H1 (cell line): ENCODE measurements around the gene RGS16. TPM values are rescaled to one million over a fixed set of nuclear protein-coding genes. Genes with fewer than 3 reads are reported as not detected.
A peak's percentile ranks its signal among the peaks of the same experiment; 100 is the strongest.

Experiments used
- CTCF ChIA-PET: fragments of 300-600 bp; sonication (Branson Sonifier 250); formaldehyde crosslinking; loops from one replicate; lab custom pipeline; 2021; ENCODE audit not compliant: partially characterized antibody; lab: Charles Lee
- POLR2A ChIA-PET: fragments of 300-600 bp; sonication (Branson Sonifier 250); formaldehyde crosslinking; loops from one replicate; lab custom pipeline; 2021; ENCODE audit warnings: inconsistent platforms; ENCODE audit not compliant: partially characterized antibody; lab: Charles Lee
- DNase-seq, 2 experiments: peaks; one replicate each; pipeline versions ENCODE4 v3.0.0 to v3.0.0-alpha.2; 2010 to 2022; ENCODE audit warnings: low spot score in 2 of 2, low read depth in 1 of 2, mixed read lengths in 1 of 2
- FAIRE-seq: peaks from 2 replicates; lab custom pipeline; 2011; peaks lifted over from hg19 to GRCh38; lab: Jason Lieb, UNC
- H2AFZ ChIP-seq: 2 replicates; pipeline ENCODE4 v1.8.1; 2012; ENCODE audit warnings: low read length, inconsistent platforms
- H2AK5ac ChIP-seq: 2 replicates; pipeline ENCODE4 v1.6.1; 2013; ENCODE audit warnings: low read depth, low read length
- H2BK120ac ChIP-seq: replicated peaks from 2 replicates; pipeline ENCODE3; 2013; ENCODE audit warnings: low read depth, low read length, inconsistent platforms
- H2BK12ac ChIP-seq: 2 replicates; pipeline ENCODE4 v1.6.1; 2013; ENCODE audit warnings: low read depth, low read length
- H2BK15ac ChIP-seq: 2 replicates; pipeline ENCODE4 v1.6.1; 2013; ENCODE audit warnings: low read length
- H2BK20ac ChIP-seq: 2 replicates; pipeline ENCODE4 v1.6.1; 2013; ENCODE audit warnings: low read length
- H2BK5ac ChIP-seq: 2 replicates; pipeline ENCODE4 v1.6.1; 2013; ENCODE audit warnings: low read depth, low read length
- H3K14ac ChIP-seq: 2 replicates; pipeline ENCODE4 v1.6.1; 2013; ENCODE audit warnings: inconsistent platforms; ENCODE audit not compliant: insufficient read length
- H3K18ac ChIP-seq: 2 replicates; pipeline ENCODE4 v1.6.1; 2013; ENCODE audit warnings: low read length; ENCODE audit errors: extremely low read depth
- H3K23ac ChIP-seq: 2 replicates; pipeline ENCODE4 v1.6.1; 2013; ENCODE audit warnings: inconsistent platforms; ENCODE audit not compliant: insufficient read length
- H3K23me2 ChIP-seq: 2 replicates; pipeline ENCODE4 v1.6.1; 2013; ENCODE audit warnings: low read depth, low read length
- H3K27ac ChIP-seq: 2 replicates; pipeline ENCODE4 v1.6.1; 2011; ENCODE audit warnings: low read depth, low read length, inconsistent platforms
- H3K27me3 ChIP-seq, 4 experiments: replicated peaks in 1 of 4; 1 replicate in 1 of 4; 2 replicates in 3 of 4; pipeline versions ENCODE4 v1.6.1 to v1.8.1; 2011 to 2013; ENCODE audit warnings: low read length in 3 of 4, mild to moderate bottlenecking in 3 of 4, inconsistent platforms in 2 of 4, mixed read lengths in 2 of 4, moderate library complexity in 1 of 4; ENCODE audit not compliant: control insufficient read depth in 3 of 4, insufficient read depth in 3 of 4; ENCODE audit errors: extremely low read depth in 1 of 4
- H3K36me3 ChIP-seq, 4 experiments: 2 replicates each; pipeline versions ENCODE4 v1.6.1 to v1.8.1; 2011 to 2013; ENCODE audit warnings: mild to moderate bottlenecking in 4 of 4, low read length in 3 of 4, moderate library complexity in 2 of 4, control low read depth in 1 of 4, inconsistent platforms in 1 of 4; ENCODE audit not compliant: insufficient read depth in 4 of 4, control insufficient read depth in 2 of 4
- H3K4ac ChIP-seq: replicated peaks from 2 replicates; pipeline ENCODE3; 2013; ENCODE audit warnings: low read length, low read depth, mixed read lengths, inconsistent platforms; ENCODE audit not compliant: insufficient read length
- H3K4me1 ChIP-seq, 4 experiments: replicated peaks in 1 of 4; 1 replicate in 1 of 4; 2 replicates in 3 of 4; pipeline versions ENCODE4 v1.6.1 to v1.8.1; 2011 to 2013; ENCODE audit warnings: low read length in 3 of 4, inconsistent platforms in 2 of 4, mixed read lengths in 1 of 4; ENCODE audit not compliant: insufficient read depth in 4 of 4, control insufficient read depth in 3 of 4
- H3K4me2 ChIP-seq, 2 experiments: 2 replicates each; pipeline versions ENCODE4 v1.6.1 to v1.8.1; 2011 to 2013; ENCODE audit warnings: low read depth in 2 of 2, low read length in 2 of 2, control low read depth in 1 of 2, inconsistent platforms in 1 of 2, mild to moderate bottlenecking in 1 of 2; ENCODE audit not compliant: insufficient read depth in 1 of 2
- H3K4me3 ChIP-seq, 4 experiments: fragments of 200-600, 300-600 bp in 1 of 4; sonication (generic), shearing (Covaris generic), sonication (Bioruptor Twin) in 1 of 4; 2 replicates each; pipeline versions ENCODE4 v1.5.1 to v1.8.1; 2011 to 2016; ENCODE audit warnings: low read length in 4 of 4, low read depth in 3 of 4, control low read depth in 2 of 4, inconsistent platforms in 2 of 4, mild to moderate bottlenecking in 2 of 4, mixed read lengths in 1 of 4, moderate library complexity in 1 of 4; ENCODE audit not compliant: insufficient read depth in 2 of 4; ENCODE audit errors: extremely low read depth in 1 of 4
- H3K56ac ChIP-seq: replicated peaks from 2 replicates; pipeline ENCODE3; 2013; ENCODE audit warnings: low read depth, mild to moderate bottlenecking, mixed read lengths, low read length, inconsistent platforms; ENCODE audit not compliant: insufficient read length
- H3K79me1 ChIP-seq: 2 replicates; pipeline ENCODE4 v1.6.1; 2013; ENCODE audit warnings: low read depth, low read length, control low read depth
- H3K79me2 ChIP-seq, 2 experiments: 2 replicates each; pipeline versions ENCODE4 v1.6.1 to v1.8.1; 2012 to 2013; ENCODE audit warnings: low read length in 2 of 2, mild to moderate bottlenecking in 2 of 2, inconsistent platforms in 1 of 2; ENCODE audit not compliant: insufficient read depth in 2 of 2, control insufficient read depth in 1 of 2
- H3K9ac ChIP-seq, 4 experiments: replicated peaks in 1 of 4; 1 replicate in 1 of 4; 2 replicates in 3 of 4; pipeline versions ENCODE4 v1.6.1 to v1.8.1; 2011 to 2013; ENCODE audit warnings: low read depth in 3 of 4, low read length in 3 of 4, control low read depth in 2 of 4, mild to moderate bottlenecking in 2 of 4, moderate library complexity in 2 of 4, inconsistent platforms in 1 of 4; ENCODE audit errors: extremely low read depth in 1 of 4
- H3K9me3 ChIP-seq, 2 experiments: 2 replicates each; pipeline versions ENCODE4 v1.6.1 to v1.8.1; 2012 to 2013; ENCODE audit warnings: mild to moderate bottlenecking in 2 of 2, moderate library complexity in 2 of 2, control low read depth in 1 of 2, inconsistent platforms in 1 of 2, low read depth in 1 of 2, low read length in 1 of 2, mixed read lengths in 1 of 2; ENCODE audit not compliant: insufficient read depth in 2 of 2
- H4K20me1 ChIP-seq, 2 experiments: replicated peaks in 1 of 2; 2 replicates each; pipeline versions ENCODE3 to v1.8.1; 2011 to 2013; ENCODE audit warnings: inconsistent platforms in 2 of 2, low read length in 2 of 2, mild to moderate bottlenecking in 1 of 2; ENCODE audit not compliant: insufficient read depth in 2 of 2, control insufficient read depth in 1 of 2
- H4K5ac ChIP-seq: 2 replicates; pipeline ENCODE4 v1.6.1; 2013; ENCODE audit warnings: low read length, low read depth, mixed read lengths, inconsistent platforms; ENCODE audit not compliant: insufficient read length
- H4K8ac ChIP-seq: 2 replicates; pipeline ENCODE4 v1.8.0; 2013; ENCODE audit warnings: mild to moderate bottlenecking, moderate library complexity, low read length, inconsistent platforms; ENCODE audit not compliant: insufficient read depth; ENCODE audit errors: extremely low read depth
- H4K91ac ChIP-seq: replicated peaks from 2 replicates; pipeline ENCODE3; 2013; ENCODE audit warnings: low read length, mixed read lengths, inconsistent platforms; ENCODE audit not compliant: insufficient read length
- CREB1 ChIP-seq: IDR thresholded peaks from 2 replicates; pipeline ENCODE4 v1.6.1; 2012; ENCODE audit warnings: inconsistent platforms
- JUN ChIP-seq: IDR thresholded peaks from 2 replicates; pipeline ENCODE4 v1.6.1; 2011; ENCODE audit warnings: low read depth, mild to moderate bottlenecking, improper control_type of control experiment, low read length
- JUND ChIP-seq: IDR thresholded peaks from 2 replicates; pipeline ENCODE4 v1.6.1; 2011; ENCODE audit warnings: mild to moderate bottlenecking, improper control_type of control experiment, low read length
- KDM4A ChIP-seq: IDR thresholded peaks from one replicate; pipeline ENCODE4 v1.7.1; 2012; ENCODE audit warnings: low read depth, mild to moderate bottlenecking, moderate library complexity, low read length, inconsistent platforms; ENCODE audit not compliant: severe bottlenecking
- KDM5A ChIP-seq: fragments of 200-600 bp; IDR thresholded peaks from 2 replicates; pipeline ENCODE4 v1.7.1; 2012; ENCODE audit warnings: mild to moderate bottlenecking, low read length, inconsistent platforms, mixed read lengths
- NRF1 ChIP-seq: IDR thresholded peaks from 2 replicates; pipeline ENCODE4 v1.6.1; 2011; ENCODE audit warnings: mild to moderate bottlenecking, low read depth, low read length, improper control_type of control experiment
- POLR2A ChIP-seq, 2 experiments: IDR thresholded peaks; 1 replicate in 1 of 2; 2 replicates in 1 of 2; pipeline ENCODE4 v1.6.1; 2011; ENCODE audit warnings: low read depth in 2 of 2, low read length in 2 of 2, mild to moderate bottlenecking in 2 of 2; ENCODE audit errors: control extremely low read depth in 1 of 2
- SIN3A ChIP-seq, 2 experiments: IDR thresholded peaks in 1 of 2; conservative IDR thresholded peaks in 1 of 2; 2 replicates each; pipeline ENCODE4 v1.6.1; 2011 to 2012; ENCODE audit warnings: low read length in 2 of 2, improper control_type of control experiment in 1 of 2, low read depth in 1 of 2, mild to moderate bottlenecking in 1 of 2
- SP1 ChIP-seq: IDR thresholded peaks from 2 replicates; pipeline ENCODE4 v1.6.1; 2011; ENCODE audit warnings: low read depth, low read length
- SRF ChIP-seq: IDR thresholded peaks from 2 replicates; pipeline ENCODE4 v1.6.1; 2011; ENCODE audit warnings: mild to moderate bottlenecking, low read depth, low read length, moderate library complexity
- TAF1 ChIP-seq: IDR thresholded peaks from 2 replicates; pipeline ENCODE4 v1.6.1; 2011; ENCODE audit warnings: mild to moderate bottlenecking, low read depth, low read length
- TAF7 ChIP-seq: optimal IDR thresholded peaks from 2 replicates; pipeline ENCODE3; 2011; ENCODE audit warnings: low read depth, mild to moderate bottlenecking, inconsistent platforms, low read length, moderate library complexity, borderline replicate concordance
- TEAD4 ChIP-seq: IDR thresholded peaks from 2 replicates; pipeline ENCODE4 v1.6.1; 2012; ENCODE audit warnings: low read depth, low read length, inconsistent platforms, mixed read lengths
- ZNF274 ChIP-seq: IDR thresholded peaks from 2 replicates; pipeline ENCODE4 v1.7.0; 2012; ENCODE audit warnings: low read length, borderline replicate concordance; ENCODE audit errors: extremely low read depth
- WGBS, 2 experiments: shearing (Covaris generic) in 1 of 2; methylation state at CpG; one replicate each; pipeline versions ENCODE4 v1.1.6 to v1.1.7; 2013 to 2015; ENCODE audit warnings: low lambda C conversion rate in 2 of 2, mixed read lengths in 2 of 2, inconsistent platforms in 1 of 2, low coverage in 1 of 2, missing lambda C conversion rate in 1 of 2; ENCODE audit not compliant: insufficient replicate concordance in 2 of 2, insufficient coverage in 1 of 2, insufficient read length in 1 of 2; ENCODE audit errors: extremely low coverage in 1 of 2, missing lambda C conversion rate in 1 of 2; 5-methylcytosine and 5-hydroxymethylcytosine counted together
- polyA plus RNA-seq, 7 experiments: library from polyadenylated mRNA; depleted of rRNA in 3 of 7; stranded (reverse) in 5 of 7; unstranded in 2 of 7; fragments of >200 nt in 5 of 7; fragments of 200-250 nt in 2 of 7; gene quantifications; 1 replicate in 5 of 7; 2 replicates in 1 of 7; 4 replicates in 1 of 7; pipeline versions ENCODE4 v1.2.1 to v1.2.3, GENCODE V29; 2011 to 2013; ENCODE audit warnings: missing spikeins in 2 of 7, mixed read lengths in 2 of 7
- total RNA-seq: library from RNA; stranded (reverse); fragmentation: NEBNext Ultra II Directional; extraction: Animal tissue kit (Norgen Biotek cat#: 25700); gene quantifications from 2 replicates; pipeline ENCODE4 v1.2.1, GENCODE V29; 2021
- TF ChIP-seq, protein P1 (sequence below): IDR thresholded peaks from 2 replicates; pipeline ENCODE4 v1.6.1; 2012; ENCODE audit warnings: inconsistent platforms

The RGS16 gene
- total and polyA plus RNA-seq, 2 of the 8 experiments (the other 6 are each of a cell fraction or from before 2014, with no cell fraction given): 5.7 to 9.8 TPM

GRCh38 chr1:182642461-182642860 is 38.3 kb upstream of the RGS16 start:
- Histone ChIP-seq H2AK5ac (no peak overlapping the region), H3K4ac (no peak overlapping the region), H3K4me2 (no peak overlapping the region), H2BK12ac (no peak overlapping the region), H3K9me3 (no peaks in the 10 kb centered on the region), H4K8ac (no peak overlapping the region), H3K18ac (no peak overlapping the region), H3K27ac (no peak overlapping the region), H3K36me3 (no peaks in the 10 kb centered on the region), H3K56ac (no peak overlapping the region), H3K23ac (no peak overlapping the region), H4K20me1 (no peaks in the 10 kb centered on the region), H2BK20ac (0 out of 2 replicates have a peak overlapping the region, but pooled peaks have one; percentile 21), H3K4me1 (no peaks in the 10 kb centered on the region), H4K5ac (no peak overlapping the region), H3K23me2 (no peaks in the 10 kb centered on the region), H2BK5ac (no peak overlapping the region), H2AFZ (no peak overlapping the region), H3K27me3 (no peaks in the 10 kb centered on the region; a peak in 1 of 7 replicates), H2BK120ac (no peak overlapping the region), H3K9ac (no peak overlapping the region), H3K79me1 (no peaks in the 10 kb centered on the region; the same call in 1 of the 2 replicates), H3K4me3 (no peak overlapping the region), H4K91ac (no peak overlapping the region), H3K79me2 (no peaks in the 10 kb centered on the region), H2BK15ac (no peak overlapping the region), H3K14ac (no peak overlapping the region)
- FAIRE-seq (no peak), DNase-seq (no peak)
- ChIA-PET CTCF (interaction anchor here (0.7 to 2.9 kb wide), 5 partner anchors 18 to 142 kb away, joined by 3 to 9 read pairs (median 3); no protein-coding TSS in a partner anchor), POLR2A (interaction anchor here (1.0 to 1.4 kb wide), 2 partner anchors 8 to 13 kb away, joined by 3 read pairs; no protein-coding TSS in a partner anchor)
- WGBS, 2 experiments: 91% methylated on average over 8 of the region's 8 CpGs; no CpG with 5 or more reads in 1 of the 2 experiments
- TF ChIP-seq ZNF274 (no peak), KDM4A (no peak), TAF7 (no peak), KDM5A (no peak), SIN3A (conservative IDR thresholded peaks at IDR 0.05 in 1 of 2, IDR thresholded peaks at IDR 0.05 in 1 of 2; ENCODE audit: low read depth in 1 of 2, low read length in 2 of 2) (no peak), CREB1 (no peak), SP1 (no peak), JUND (no peak), NRF1 (no peak), TEAD4 (no peak), SRF (no peak), POLR2A (IDR thresholded peaks at IDR 0.05; ENCODE audit: control extremely low read depth in 1 of 2, low read depth in 2 of 2, low read length in 2 of 2) (no peak), JUN (no peak), TAF1 (no peak)
- TF ChIP-seq, protein P1, sequence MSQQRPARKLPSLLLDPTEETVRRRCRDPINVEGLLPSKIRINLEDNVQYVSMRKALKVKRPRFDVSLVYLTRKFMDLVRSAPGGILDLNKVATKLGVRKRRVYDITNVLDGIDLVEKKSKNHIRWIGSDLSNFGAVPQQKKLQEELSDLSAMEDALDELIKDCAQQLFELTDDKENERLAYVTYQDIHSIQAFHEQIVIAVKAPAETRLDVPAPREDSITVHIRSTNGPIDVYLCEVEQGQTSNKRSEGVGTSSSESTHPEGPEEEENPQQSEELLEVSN: no peak
